NCI-H2196 (cell line): ENCODE data around the gene CCNI.
A peak's percentile ranks its signal among the peaks of the same experiment; 100 is the strongest.
"Not testable (repeated sequence)": the region's sequence is repeated elsewhere in the genome, so short reads cannot be mapped to it uniquely, and the experiment has no call there.

Experiments used
- DNase-seq: peaks from one replicate; lab custom pipeline; 2025; ENCODE audit not compliant: unreplicated experiment; lab: John Stamatoyannopoulos, UW

The CCNI gene, protein sequence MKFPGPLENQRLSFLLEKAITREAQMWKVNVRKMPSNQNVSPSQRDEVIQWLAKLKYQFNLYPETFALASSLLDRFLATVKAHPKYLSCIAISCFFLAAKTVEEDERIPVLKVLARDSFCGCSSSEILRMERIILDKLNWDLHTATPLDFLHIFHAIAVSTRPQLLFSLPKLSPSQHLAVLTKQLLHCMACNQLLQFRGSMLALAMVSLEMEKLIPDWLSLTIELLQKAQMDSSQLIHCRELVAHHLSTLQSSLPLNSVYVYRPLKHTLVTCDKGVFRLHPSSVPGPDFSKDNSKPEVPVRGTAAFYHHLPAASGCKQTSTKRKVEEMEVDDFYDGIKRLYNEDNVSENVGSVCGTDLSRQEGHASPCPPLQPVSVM

DNA sequence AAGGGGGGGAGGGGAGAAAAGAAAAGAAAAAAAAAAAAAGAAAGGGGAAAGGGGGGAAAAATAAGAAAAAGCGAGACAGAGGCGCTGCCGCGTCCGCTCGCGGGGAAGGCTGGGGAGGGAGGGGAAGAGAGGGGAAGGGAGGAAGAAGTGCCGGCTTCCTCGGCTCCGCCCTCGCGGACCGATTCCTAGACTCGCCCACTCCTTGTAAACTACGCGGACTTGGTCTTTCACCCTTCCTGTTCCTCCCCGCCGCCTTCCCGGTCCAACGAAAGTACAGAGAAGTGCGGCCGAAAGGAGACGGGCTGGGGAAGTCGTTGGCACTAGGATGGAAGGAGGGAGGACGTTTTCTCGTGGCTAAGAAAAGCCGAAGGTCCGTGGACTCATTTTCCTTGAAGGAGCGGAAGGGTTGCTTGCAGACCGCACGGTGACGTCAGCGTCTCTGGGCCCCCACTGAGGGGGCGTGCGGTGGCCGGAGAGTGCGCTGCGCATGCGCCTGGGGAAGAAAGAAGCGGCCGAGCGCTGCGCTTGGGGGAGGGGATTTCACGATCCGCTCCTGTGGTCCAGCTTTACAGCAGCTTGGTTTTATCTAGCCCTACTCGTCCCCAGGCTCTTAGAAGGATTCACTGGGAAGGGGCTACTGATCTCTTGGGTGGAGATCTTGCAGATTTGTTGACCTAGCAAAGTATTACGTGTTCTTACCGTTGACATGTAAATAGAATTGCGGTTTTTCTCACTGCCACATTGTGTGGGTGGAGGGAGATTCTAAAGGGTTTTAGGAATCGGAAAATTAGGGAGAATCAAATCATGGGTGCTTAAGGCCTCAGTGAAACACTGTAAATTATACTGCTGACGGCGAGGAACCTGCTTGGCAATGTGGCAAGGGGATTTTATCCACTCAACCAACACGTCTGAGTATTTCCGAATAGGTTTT, at the start of gene CCNI:
Gene CCNI (minus strand): TSS at position 121 of the 931 bp plus-strand sequence. CDS start 9,627 bp downstream, outside the sequence.
- peak; percentile 88 for DNase-seq

DNA sequence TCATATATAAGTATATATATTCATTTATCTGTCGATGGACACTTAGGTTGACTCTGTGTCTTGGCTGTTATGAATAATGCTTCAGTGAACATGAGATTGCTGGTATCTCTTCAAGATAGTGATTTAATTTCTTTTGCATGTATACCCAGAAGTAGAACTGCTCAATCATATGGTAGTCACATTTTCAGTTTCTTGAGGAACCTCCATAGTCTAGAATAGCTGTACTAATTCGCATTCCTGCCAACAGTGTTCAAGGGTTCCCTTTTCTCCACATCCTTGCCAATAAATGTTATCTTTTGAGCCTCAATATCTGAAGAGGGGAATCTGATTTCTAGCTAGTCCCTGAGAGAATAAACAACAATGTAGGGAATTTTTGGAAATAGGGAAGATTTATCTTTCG, 48.8 kb upstream of the CCNI start:
- no peak for DNase-seq

GRCh38 chr4:77123411-77123810, 47.6 kb upstream of the CCNI start:
- no peak for DNase-seq

DNA sequence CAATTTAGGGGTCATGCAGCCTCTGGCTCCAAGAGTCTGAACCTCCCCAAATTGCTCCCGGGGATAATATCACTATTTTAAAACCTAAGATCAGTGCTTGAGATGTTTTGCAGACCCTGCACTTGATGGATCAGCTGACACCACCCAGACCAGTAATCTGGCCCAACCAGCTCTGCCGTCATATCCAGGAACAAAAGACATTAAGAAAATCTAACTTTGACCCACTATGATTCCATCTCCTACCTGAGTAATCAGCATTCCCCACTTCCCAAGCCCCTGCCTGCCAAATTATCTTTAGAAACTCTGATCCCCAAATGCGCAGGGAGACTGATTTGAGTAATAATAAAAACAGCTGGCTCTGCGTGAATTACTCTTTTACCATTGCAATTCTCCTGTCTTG, 46.9 kb upstream of the CCNI start:
- DNase-seq, result no peak

DNA sequence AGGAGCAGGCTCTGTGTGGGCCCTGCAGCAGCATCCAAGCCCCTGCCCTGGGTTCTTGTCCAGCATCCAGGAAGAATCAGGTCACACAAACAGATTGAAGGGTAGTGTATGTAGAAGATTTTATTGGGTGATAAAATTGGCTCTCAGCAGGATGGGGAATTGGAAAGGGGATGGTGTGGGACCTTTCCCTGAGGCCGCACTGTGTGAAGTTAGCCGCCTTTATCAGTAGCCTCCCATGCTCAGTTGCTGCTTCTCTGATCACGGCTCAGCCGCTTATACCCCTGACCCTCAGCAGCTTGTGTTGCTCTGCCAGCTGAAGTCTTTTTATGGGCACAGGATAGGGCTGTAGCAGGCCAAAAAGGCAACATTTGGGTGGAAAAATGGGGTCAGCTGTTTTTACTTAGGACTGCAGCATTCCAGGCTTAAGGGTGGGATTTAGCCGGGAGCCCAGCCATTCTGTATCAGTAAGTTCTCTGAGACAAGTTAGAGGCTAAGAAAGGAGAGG, 46.0 kb upstream of the CCNI start:
- no peak for DNase-seq

GRCh38 chr4:77120886-77121508, 45.2 kb upstream of the CCNI start:
- no peak for DNase-seq

- DNase-seq, result no peak
Measured at GRCh38 chr4:77117721-77118120, 41.9 kb upstream of the CCNI start.

GRCh38 chr4:77113069-77113468, 37.3 kb upstream of the CCNI start:
- no peak for DNase-seq

DNA sequence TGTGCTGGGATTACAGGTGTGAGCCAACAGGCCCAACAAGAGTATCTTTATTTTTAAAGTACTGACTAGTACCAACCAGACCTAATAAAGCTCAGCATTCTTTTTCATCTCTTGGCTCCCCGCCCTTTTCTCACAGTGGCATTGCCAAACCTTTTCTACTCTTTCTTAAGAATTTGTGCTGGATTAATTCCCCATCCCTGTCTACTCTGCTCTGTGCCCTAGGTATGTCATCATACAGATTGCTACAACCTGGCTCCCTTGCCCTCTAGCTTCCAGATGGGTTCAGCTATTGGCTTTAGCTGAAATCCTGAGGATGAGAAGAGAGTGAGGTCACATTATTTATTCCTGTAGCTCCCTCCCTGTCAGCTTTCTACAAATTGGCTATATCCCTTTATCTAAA, 34.9 kb upstream of the CCNI start:
- DNase-seq, result no peak

- no peak for DNase-seq
Measured at GRCh38 chr4:77104791-77105540, 29.2 kb upstream of the CCNI start.

GRCh38 chr4:77104388-77104787, 28.6 kb upstream of the CCNI start:
- DNase-seq, result no peak

GRCh38 chr4:77100234-77100633, 24.4 kb upstream of the CCNI start:
- DNase-seq, result no peak

DNA sequence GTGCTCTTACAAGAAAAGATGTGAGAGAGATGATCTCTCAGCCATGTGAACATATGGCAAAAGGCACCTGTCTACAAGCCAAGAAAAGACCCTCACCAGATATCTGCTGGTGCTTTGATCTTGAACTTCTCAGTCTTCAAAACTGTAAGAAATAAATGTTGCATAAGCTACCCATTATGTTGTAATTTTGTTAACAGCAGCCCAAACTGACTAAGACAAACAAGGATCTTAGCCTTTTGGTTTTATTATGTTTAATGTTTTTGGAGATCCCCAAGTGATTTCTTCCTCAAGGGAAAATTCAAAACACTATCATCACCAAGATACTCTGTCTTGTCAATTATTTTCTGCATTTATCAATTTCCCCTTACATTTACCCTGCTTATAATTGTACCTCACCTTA, 21.8 kb upstream of the CCNI start:
- DNase-seq, result no peak

DNA sequence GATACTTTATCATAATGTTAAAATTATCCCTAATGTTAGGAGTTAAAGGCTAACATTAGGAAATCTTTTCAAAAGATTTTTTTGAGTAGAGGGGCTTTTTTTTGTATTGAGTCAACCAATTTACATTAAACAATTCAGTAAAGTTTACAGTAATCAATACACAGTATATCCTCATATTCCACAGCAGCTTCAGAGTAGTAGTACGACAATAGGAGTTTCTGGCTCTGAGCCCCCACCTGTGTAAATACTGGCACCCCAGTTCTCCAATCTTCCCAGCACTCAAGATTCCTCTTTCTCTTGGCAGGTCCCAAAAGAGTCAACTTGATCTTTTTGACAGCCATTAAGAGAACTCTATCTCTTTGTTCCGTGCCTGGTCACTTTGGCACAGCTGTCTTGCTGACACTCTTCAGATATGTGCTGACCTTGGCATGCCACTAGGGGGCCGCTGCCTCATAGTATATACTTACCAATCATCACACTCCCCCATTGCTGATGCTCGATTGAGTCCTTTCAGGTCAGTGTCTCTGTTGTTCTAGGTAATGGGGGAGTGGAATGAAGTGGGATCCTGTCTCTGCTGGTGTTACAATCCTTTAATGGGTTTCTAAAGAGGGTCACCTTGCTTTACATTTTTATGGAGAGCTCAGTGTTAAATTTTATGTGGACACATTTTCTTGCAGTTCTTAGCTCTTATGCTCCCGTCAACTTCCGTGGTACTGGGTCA, 19.5 kb upstream of the CCNI start:
- peak; percentile 26 for DNase-seq

DNA sequence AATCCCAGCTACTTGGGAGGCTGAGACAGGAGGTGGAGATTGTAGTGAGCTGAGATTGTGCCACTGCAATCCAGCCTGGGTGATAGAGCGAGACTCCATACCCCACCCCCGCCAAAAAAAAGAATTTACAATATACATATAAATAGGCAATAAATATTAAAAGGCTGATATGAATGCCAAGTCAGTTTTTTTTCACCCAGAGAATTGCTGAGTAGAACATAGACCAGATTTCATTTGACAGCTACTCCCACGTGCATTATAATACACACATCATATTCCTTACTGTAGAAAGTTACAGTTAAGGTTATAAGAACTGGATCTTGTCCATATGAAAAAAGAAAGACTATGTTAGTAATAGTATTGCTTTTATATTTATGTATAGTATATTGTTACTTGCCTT, 18.7 kb upstream of the CCNI start:
- no peak for DNase-seq

DNA sequence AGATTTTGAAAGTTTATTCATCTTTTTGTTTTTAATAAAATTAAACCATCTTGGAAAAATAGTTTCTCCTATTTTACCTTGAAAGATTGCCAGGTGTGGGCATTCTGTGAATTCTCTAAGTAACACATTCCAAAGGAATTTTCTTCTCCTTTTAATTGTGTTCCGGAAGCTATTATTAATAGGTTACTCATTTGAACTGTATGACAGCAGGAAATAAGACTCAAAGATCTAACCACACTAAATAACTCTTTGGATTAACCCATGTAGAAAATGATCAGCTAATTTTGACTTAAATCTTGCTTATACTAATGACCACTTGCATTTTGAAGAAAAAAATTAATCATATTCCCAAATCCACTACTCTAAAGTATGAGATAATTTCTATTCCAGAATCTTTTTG, 17.6 kb upstream of the CCNI start:
- DNase-seq, result no peak

DNA sequence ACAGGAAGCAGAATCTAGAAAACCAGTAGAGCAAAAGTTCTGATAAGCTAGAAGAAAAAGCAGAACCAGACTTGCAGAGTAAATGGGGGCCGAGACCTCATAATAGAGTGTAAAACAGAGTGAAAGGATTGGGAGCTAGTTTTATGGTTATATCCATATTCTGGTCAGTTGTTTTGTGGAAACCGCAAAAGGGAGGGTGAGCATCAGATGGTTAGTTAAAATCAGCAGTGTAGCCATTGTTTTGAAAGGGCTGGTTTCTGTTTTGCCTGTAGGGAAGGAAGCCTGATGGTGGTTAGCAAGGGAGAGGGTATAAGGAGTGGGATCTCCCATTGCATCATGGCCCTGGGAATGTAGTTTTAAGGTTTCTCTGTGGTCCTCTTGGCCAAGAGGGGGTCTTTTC, 17.2 kb upstream of the CCNI start:
- DNase-seq, result no peak

DNA sequence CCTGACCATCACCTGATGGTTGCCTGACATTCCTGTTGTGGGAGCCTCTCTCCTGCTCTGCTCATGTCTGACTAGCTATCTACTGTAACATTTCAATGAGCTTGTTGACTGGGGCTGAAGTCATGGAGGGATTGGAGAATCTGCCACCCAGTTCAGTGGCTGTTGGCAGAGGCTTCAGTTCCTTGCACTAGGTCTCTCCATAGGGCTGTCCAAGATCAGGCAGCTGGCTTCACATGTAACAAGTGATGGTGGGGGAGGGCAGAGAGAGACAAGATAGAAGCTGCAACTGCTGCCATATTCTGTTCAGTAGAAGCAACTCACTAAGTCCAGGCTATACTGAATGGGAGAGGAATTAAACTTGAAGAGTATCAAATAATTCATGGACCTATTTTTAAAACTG, 14.1 kb upstream of the CCNI start:
- DNase-seq, result no peak

- not testable (repeated sequence) for DNase-seq
Measured at GRCh38 chr4:77087027-77087426, 11.2 kb upstream of the CCNI start.

DNA sequence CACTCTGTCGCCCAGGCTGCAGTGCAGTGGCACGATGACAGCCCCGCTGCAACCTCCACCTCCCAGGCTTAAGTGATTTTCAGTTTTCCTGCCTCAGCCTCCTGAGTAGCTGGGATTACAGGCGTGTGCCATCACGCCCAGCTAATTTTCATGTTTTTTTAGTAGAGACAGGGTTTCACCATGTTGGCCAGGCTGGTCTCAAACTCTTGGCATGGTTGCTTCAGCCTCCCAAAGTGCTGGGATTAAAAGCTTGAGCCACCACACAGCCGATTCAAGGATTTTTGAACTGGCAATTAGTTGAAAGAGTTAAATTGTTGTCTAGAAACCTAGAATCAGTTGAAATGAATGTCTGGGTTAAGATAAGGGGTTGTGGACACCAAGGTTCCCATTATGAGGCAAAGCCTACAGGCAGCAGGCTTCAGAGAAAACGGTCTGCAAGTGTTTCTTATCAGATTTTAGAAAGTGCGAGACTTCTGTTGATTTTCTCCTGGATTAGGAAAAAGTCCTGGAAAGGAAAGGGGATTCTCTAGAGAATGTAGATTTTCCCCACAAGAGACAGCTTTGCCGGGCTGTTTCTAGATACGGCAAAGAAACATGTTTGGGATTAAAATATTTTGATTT, 8.3 kb upstream of the CCNI start:
- no peak for DNase-seq
